Thyroid gland (tissue), 4 donors: ENCODE measurements around the gene ZNF438. TPM values are rescaled to one million over a fixed set of nuclear protein-coding genes. Genes with fewer than 3 reads are reported as not detected.

ENCODE experiments used
- DNase-seq, 2 donors: peaks; one replicate each; pipeline ENCODE4 v3.0.0-alpha.2; 2019
- H3K27ac ChIP-seq, 3 donors: fragments of 200-600 bp; sonication (generic); 1 replicate in 2 of 3; 2 replicates in 1 of 3; pipeline ENCODE4 v1.5.1; 2016 to 2019; ENCODE audit warnings: mild to moderate bottlenecking in 1 of 3, moderate library complexity in 1 of 3
- H3K27me3 ChIP-seq: fragments of 200-600 bp; sonication (generic); one replicate; pipeline ENCODE4 v1.5.1; 2019
- H3K36me3 ChIP-seq, 2 donors: fragments of 200-600 bp; sonication (generic); one replicate each; pipeline ENCODE4 v1.5.1; 2016 to 2019
- H3K4me1 ChIP-seq, 2 donors: fragments of 200-600 bp; sonication (generic); one replicate each; pipeline ENCODE4 v1.5.1; 2017 to 2019
- H3K4me3 ChIP-seq, 3 donors: fragments of 200-600 bp; sonication (generic); replicated peaks in 1 of 3; 1 replicate in 2 of 3; 2 replicates in 1 of 3; pipeline ENCODE4 v1.5.1; 2016; ENCODE audit warnings: mild to moderate bottlenecking in 1 of 3
- H3K9me3 ChIP-seq: fragments of 200-600 bp; sonication (generic); one replicate; pipeline ENCODE4 v1.5.1; 2017
- POLR2A ChIP-seq, 2 donors: fragments of 450-650 bp; IDR thresholded peaks; one replicate each; pipeline ENCODE4 v1.6.1; 2017; ENCODE audit warnings: antibody characterized with exemption in 2 of 2, mild to moderate bottlenecking in 2 of 2, moderate library complexity in 1 of 2
- WGBS, 2 donors: methylation state at CpG; one replicate each; pipeline ENCODE4 v1.1.5; 2017; 5-methylcytosine and 5-hydroxymethylcytosine counted together
- intact Hi-C: fragments of 100-400 bp; cut with DNase I; formaldehyde crosslinking; loops from one replicate; pipeline ENCODE4 v1.15.1; 2023
- total RNA-seq, 4 donors: library from RNA; depleted of rRNA; stranded (reverse); fragments of >200 nt; gene quantifications; one replicate each; pipeline ENCODE4 v1.2.3, GENCODE V29; 2016
- TF ChIP-seq, protein P1 (sequence below), 6 experiments: fragments of 200-600 bp in 3 of 6; fragments of 450-650 bp in 3 of 6; sonication (generic) in 3 of 6; IDR thresholded peaks; one replicate each; pipeline ENCODE4 v1.5.1; 2016 to 2019; ENCODE audit warnings: antibody characterized with exemption in 6 of 6, mild to moderate bottlenecking in 2 of 6, inconsistent platforms in 1 of 6, moderate library complexity in 1 of 6

The ZNF438 gene
- total RNA-seq, 4 donors from 2014 or later, result 19.2 to 21.8 (median 20.3) TPM

DNA sequence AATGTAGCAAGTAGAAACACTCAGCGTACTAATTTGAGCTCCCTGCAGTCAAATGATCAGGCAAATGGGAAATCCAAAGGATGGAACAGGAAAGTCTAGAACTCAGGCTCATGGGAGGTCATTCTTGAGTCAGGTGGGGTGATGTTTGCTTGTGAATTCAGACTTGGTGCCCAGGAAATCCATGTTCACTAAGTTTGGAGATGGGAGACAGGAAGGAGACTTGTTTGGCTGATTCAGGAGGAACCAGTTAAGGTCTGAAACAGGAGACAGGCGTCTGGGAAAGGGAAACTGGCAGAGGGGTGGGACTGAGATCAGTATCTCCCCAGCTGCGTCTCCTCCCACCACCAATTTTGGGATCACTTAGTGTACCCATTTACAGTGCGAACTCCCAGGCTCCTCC is 38.4 kb upstream of the ZNF438 start:
- Histone ChIP-seq H3K9me3 (no peaks in the 10 kb centered on the region), H3K4me3 (no peak overlapping the region), H3K4me1 (peaks cover 0 to 22% of the 10 kb centered on the region in 2 donors), H3K27me3 (no peaks in the 10 kb centered on the region), H3K27ac (no peak overlapping the region), H3K36me3 (no peaks in the 10 kb centered on the region)
- DNase-seq, result no peak
- 62 to 86% methylated on average over 3 to 4 of the region's 4 CpGs for WGBS, 2 donors
- no peak for TF ChIP-seq POLR2A (IDR thresholded peaks at IDR 0.05)
- TF ChIP-seq, protein P1, sequence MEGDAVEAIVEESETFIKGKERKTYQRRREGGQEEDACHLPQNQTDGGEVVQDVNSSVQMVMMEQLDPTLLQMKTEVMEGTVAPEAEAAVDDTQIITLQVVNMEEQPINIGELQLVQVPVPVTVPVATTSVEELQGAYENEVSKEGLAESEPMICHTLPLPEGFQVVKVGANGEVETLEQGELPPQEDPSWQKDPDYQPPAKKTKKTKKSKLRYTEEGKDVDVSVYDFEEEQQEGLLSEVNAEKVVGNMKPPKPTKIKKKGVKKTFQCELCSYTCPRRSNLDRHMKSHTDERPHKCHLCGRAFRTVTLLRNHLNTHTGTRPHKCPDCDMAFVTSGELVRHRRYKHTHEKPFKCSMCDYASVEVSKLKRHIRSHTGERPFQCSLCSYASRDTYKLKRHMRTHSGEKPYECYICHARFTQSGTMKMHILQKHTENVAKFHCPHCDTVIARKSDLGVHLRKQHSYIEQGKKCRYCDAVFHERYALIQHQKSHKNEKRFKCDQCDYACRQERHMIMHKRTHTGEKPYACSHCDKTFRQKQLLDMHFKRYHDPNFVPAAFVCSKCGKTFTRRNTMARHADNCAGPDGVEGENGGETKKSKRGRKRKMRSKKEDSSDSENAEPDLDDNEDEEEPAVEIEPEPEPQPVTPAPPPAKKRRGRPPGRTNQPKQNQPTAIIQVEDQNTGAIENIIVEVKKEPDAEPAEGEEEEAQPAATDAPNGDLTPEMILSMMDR (IDR thresholded peaks at IDR 0.05), result no peak
- intact Hi-C loops, result no loop called here

DNA sequence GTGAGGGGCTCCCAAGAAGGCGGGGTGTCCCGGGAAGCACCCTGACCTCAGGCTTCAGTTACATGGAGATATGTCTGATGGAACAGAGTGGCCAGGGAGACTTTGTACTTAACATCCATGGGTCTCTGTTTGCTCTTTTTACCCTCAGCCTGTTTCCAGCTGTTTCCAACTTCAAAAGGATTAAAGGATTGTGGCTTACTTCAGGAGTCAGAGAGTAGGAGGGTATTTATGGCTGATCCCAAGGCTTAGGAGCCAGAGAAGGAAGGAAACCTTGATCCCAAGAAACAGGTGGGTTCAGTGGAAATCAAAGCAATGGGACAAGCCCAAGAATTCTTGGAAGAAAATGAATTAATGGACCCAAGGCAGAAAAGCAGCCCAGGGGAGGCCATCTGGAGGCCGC is 37.7 kb upstream of the ZNF438 start:
- intact Hi-C loops, result no loop called here
- Histone ChIP-seq H3K4me3 (no peak overlapping the region), H3K27me3 (no peaks in the 10 kb centered on the region), H3K27ac (no peak overlapping the region), H3K9me3 (no peaks in the 10 kb centered on the region), H3K36me3 (no peaks in the 10 kb centered on the region), H3K4me1 (peaks cover 0 to 22% of the 10 kb centered on the region in 2 donors)
- no peak for TF ChIP-seq POLR2A (IDR thresholded peaks at IDR 0.05)
- TF ChIP-seq, protein P1 (IDR thresholded peaks at IDR 0.05), result no peak
- WGBS, 2 donors, result 94 to 96% methylated on average over 3 of the region's 3 CpGs
- no peak for DNase-seq

DNA sequence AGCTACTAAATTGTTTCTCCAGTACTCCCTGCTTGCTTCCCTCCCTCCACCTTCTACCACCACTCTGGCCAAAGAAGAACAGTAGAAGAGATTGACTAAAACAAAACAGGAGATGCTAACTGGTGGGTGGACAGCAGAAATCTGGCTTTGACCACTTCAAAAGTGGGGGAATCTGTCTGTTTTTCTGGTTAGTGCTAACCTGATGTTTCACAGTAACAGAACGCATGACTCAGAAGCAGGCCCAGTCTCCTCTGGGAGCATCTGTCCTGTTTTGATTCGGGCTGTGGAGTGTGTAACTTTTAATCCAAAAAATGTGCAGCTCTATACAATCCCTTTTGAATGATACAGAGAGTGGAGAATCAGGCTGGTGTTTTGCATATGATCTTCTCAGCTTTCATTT is 32.7 kb upstream of the ZNF438 start:
- Histone ChIP-seq H3K27me3 (no peaks in the 10 kb centered on the region), H3K4me3 (no peak overlapping the region), H3K36me3 (no peaks in the 10 kb centered on the region), H3K27ac (peak overlapping the region in 2 of 3 donors; percentile 10 to 15), H3K9me3 (no peaks in the 10 kb centered on the region), H3K4me1 (peaks cover 0 to 16% of the 10 kb centered on the region in 2 donors)
- TF ChIP-seq, protein P1 (IDR thresholded peaks at IDR 0.05), result no peak
- no peak for TF ChIP-seq POLR2A (IDR thresholded peaks at IDR 0.05)
- no peak for DNase-seq
- 44 to 53% methylated on average over 2 of the region's 2 CpGs for WGBS, 2 donors
- intact Hi-C loops, result no loop called here

DNA sequence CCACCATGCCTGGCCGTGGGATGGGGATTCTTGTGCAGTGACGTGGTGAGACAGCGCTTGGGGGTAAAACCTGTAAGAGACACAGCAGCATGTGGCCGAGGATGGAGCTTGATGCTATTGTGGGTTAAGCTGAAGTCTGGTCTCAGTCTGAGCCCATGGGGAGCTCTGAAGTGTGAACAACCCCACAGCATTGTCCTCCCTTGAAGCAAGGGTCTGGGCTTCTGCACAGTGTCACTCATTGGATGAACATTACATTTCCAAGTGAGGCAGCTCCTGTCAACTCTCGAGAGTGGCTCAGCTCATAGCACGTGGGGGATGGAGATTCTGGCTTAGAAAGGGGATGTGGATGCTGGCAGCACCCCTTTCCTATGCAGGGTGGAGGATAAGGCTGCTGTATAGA is 32.2 kb upstream of the ZNF438 start:
- TF ChIP-seq, protein P1 (IDR thresholded peaks at IDR 0.05), result no peak
- TF ChIP-seq POLR2A (IDR thresholded peaks at IDR 0.05), result no peak
- intact Hi-C loops, result no loop called here
- H3K27ac ChIP-seq, result peak overlapping the region in 2 of 3 donors; percentile 10 to 15

DNA sequence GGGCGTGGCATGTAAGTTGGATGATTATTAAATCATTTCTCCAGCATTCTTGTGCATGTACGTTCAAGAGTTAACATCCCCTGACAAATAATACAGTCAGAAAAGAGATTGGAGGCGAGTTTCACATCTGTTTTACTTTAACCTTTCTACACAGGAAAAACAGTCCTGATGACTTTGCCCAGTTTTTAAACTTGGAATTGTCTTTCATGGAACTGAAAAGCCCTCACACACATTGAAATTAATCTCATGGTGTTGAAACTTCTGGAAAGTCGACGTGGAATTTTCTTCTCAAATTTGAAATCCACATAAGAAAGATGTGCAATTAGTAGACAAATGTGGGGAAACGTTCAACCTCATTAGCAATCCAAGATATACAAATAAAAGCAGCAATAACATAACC is 31.2 kb upstream of the ZNF438 start:
- Histone ChIP-seq H3K27ac (peak overlapping the region in 2 of 3 donors; percentile 5 to 29), H3K9me3 (no peaks in the 10 kb centered on the region), H3K4me3 (no peak overlapping the region), H3K4me1 (peaks cover 0 to 16% of the 10 kb centered on the region in 2 donors), H3K36me3 (no peaks in the 10 kb centered on the region), H3K27me3 (no peaks in the 10 kb centered on the region)
- WGBS, 2 donors, result 69 to 83% methylated on average over 6 of the region's 6 CpGs
- DNase-seq, result no peak
- intact Hi-C loops, result no loop called here
- no peak for TF ChIP-seq POLR2A (IDR thresholded peaks at IDR 0.05)
- TF ChIP-seq, protein P1 (IDR thresholded peaks at IDR 0.05), result no peak

More for the DNA sequence above, 32.2 kb upstream of the ZNF438 start:
- H3K9me3 ChIP-seq, result no peaks in the 10 kb centered on the region
- DNase-seq, result no peak
- WGBS, 2 donors, result 83% methylated on average over 6 of the region's 6 CpGs
- no peaks in the 10 kb centered on the region for H3K27me3 ChIP-seq
- H3K36me3 ChIP-seq, result no peaks in the 10 kb centered on the region
- H3K4me1 ChIP-seq, result peaks cover 0 to 16% of the 10 kb centered on the region in 2 donors
- no peak overlapping the region for H3K4me3 ChIP-seq
